Sigmoid colon (tissue), 7 donors: ENCODE measurements around the gene HSPA4. TPM values are rescaled to one million over a fixed set of nuclear protein-coding genes. Genes with fewer than 3 reads are reported as not detected.

Source experiments
- DNase-seq: peaks from one replicate; pipeline ENCODE4 v3.0.0-alpha.2; 2019
- H3K27ac ChIP-seq, 4 donors: fragments of 200-600 bp; sonication (generic); one replicate each; pipeline ENCODE4 v1.5.1; 2016 to 2019; ENCODE audit warnings: mild to moderate bottlenecking in 1 of 4
- H3K27me3 ChIP-seq, 3 donors: fragments of 200-600 bp; sonication (generic); one replicate each; pipeline ENCODE4 v1.5.1; 2019; ENCODE audit warnings: mild to moderate bottlenecking in 1 of 3
- H3K36me3 ChIP-seq, 4 donors: fragments of 200-600 bp; sonication (generic); one replicate each; pipeline ENCODE4 v1.5.1; 2016 to 2019
- H3K4me1 ChIP-seq, 4 donors: fragments of 200-600 bp; sonication (generic); one replicate each; pipeline ENCODE4 v1.5.1; 2017 to 2019
- H3K4me3 ChIP-seq, 4 donors: fragments of 200-600 bp; sonication (generic); one replicate each; pipeline ENCODE4 v1.5.1; 2017 to 2019; ENCODE audit warnings: mild to moderate bottlenecking in 2 of 4, moderate library complexity in 1 of 4
- H3K9me3 ChIP-seq, 4 donors: fragments of 200-600 bp in 3 of 4; sonication (generic) in 3 of 4; one replicate each; pipeline versions ENCODE4 v1.5.1 to v1.6.1; 2013 to 2019
- EP300 ChIP-seq, 4 donors: sonication (generic); formaldehyde crosslinking; IDR thresholded peaks; one replicate each; pipeline ENCODE4 v1.6.1; 2017; ENCODE audit warnings: antibody characterized with exemption in 4 of 4
- POLR2A ChIP-seq, 2 donors: fragments of 450-650 bp; IDR thresholded peaks; one replicate each; pipeline ENCODE4 v1.6.1; 2016; ENCODE audit warnings: antibody characterized with exemption in 2 of 2, mild to moderate bottlenecking in 2 of 2, moderate library complexity in 2 of 2
- POLR2AphosphoS5 ChIP-seq, 4 donors: sonication (generic); formaldehyde crosslinking; IDR thresholded peaks; one replicate each; pipeline ENCODE4 v1.6.1; 2017; ENCODE audit warnings: antibody characterized with exemption in 4 of 4
- WGBS, 2 donors: extraction: QIAGEN DNeasy Blood & Tissue Kit; methylation state at CpG; one replicate each; pipeline ENCODE4 v1.1.7; 2013; 5-methylcytosine and 5-hydroxymethylcytosine counted together
- intact Hi-C: fragments of 100-400 bp; cut with DNase I; formaldehyde crosslinking; loops from one replicate; pipeline ENCODE4 v1.15.1; 2023
- polyA plus RNA-seq, 3 donors: library from polyadenylated mRNA; stranded (reverse); fragments of 200-250 nt; gene quantifications; one replicate each; pipeline ENCODE4 v1.2.3, GENCODE V29; 2013
- total RNA-seq, 4 donors: library from RNA; depleted of rRNA; stranded (reverse); fragments of >200 nt; gene quantifications; one replicate each; pipeline ENCODE4 v1.1.0, GENCODE V29; 2016
- TF ChIP-seq, protein P1 (sequence below), 4 experiments: fragments of 450-650 bp in 3 of 4; fragments of 200-600 bp in 1 of 4; IDR thresholded peaks; one replicate each; pipeline ENCODE4 v1.5.1; 2016 to 2019; ENCODE audit warnings: antibody characterized with exemption in 4 of 4, mild to moderate bottlenecking in 3 of 4, moderate library complexity in 2 of 4
- donor health status: healthy with polysubstance abuse.
- donor health status: Bipolar disorder and iron deficiency.
- donor health status: healthy.

The HSPA4 gene
- total and polyA plus RNA-seq, 7 donors = 24.0 to 54.0 (median 40.3) TPM

- no peak overlapping the region for H3K27ac ChIP-seq
- no peaks in the 10 kb centered on the region for H3K27me3 ChIP-seq
- 84 to 90% methylated on average over 7 of the region's 7 CpGs for WGBS, 2 donors
- no peaks in the 10 kb centered on the region for H3K9me3 ChIP-seq
- TF ChIP-seq, protein P1, sequence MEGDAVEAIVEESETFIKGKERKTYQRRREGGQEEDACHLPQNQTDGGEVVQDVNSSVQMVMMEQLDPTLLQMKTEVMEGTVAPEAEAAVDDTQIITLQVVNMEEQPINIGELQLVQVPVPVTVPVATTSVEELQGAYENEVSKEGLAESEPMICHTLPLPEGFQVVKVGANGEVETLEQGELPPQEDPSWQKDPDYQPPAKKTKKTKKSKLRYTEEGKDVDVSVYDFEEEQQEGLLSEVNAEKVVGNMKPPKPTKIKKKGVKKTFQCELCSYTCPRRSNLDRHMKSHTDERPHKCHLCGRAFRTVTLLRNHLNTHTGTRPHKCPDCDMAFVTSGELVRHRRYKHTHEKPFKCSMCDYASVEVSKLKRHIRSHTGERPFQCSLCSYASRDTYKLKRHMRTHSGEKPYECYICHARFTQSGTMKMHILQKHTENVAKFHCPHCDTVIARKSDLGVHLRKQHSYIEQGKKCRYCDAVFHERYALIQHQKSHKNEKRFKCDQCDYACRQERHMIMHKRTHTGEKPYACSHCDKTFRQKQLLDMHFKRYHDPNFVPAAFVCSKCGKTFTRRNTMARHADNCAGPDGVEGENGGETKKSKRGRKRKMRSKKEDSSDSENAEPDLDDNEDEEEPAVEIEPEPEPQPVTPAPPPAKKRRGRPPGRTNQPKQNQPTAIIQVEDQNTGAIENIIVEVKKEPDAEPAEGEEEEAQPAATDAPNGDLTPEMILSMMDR (IDR thresholded peaks at IDR 0.05) = no peak
- TF ChIP-seq POLR2AphosphoS5 (IDR thresholded peaks at IDR 0.05) = no peak
- TF ChIP-seq EP300 (IDR thresholded peaks at IDR 0.05) = no peak
- no peak for TF ChIP-seq POLR2A (IDR thresholded peaks at IDR 0.05)
- no peaks in the 10 kb centered on the region for H3K4me1 ChIP-seq
- DNase-seq = no peak
- H3K4me3 ChIP-seq = no peak overlapping the region
- H3K36me3 ChIP-seq = no peaks in the 10 kb centered on the region
- intact Hi-C loops = no loop called here
Observed at GRCh38 chr5:133147815-133148567, 96.2 kb downstream of the HSPA4 start.

DNA sequence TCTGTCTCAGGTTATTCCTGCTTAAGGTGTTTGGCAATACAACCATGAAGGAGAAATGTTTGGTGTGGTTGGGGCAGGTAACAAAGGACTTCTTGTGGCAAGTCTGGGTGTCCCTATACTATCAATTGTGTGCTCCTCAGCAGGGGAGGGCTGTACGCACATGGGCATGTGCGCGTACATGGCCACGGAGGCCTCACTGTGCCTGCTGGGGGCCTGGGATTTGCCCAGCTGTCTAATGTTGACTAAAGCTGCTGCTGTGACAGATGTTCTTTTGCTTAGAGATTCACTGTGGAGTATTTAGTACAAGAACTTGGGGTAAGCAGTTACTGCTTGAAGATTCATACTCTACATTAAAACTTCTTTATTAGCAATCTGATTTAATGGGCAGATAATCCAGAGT lies 97.5 kb downstream of the HSPA4 start:
- no peak overlapping the region for H3K4me3 ChIP-seq
- H3K9me3 ChIP-seq = no peaks in the 10 kb centered on the region
- no peaks in the 10 kb centered on the region for H3K4me1 ChIP-seq
- no peaks in the 10 kb centered on the region for H3K27me3 ChIP-seq
- intact Hi-C loops = no loop called here
- H3K36me3 ChIP-seq = no peaks in the 10 kb centered on the region
- TF ChIP-seq, protein P1 (IDR thresholded peaks at IDR 0.05) = no peak
- TF ChIP-seq POLR2A (IDR thresholded peaks at IDR 0.05) (no peak), POLR2AphosphoS5 (IDR thresholded peaks at IDR 0.05) (no peak), EP300 (IDR thresholded peaks at IDR 0.05) (no peak)
- no peak overlapping the region for H3K27ac ChIP-seq
- WGBS, 2 donors = 85 to 87% methylated on average over 4 of the region's 4 CpGs
- no peak for DNase-seq

- Histone ChIP-seq H3K27ac (no peak overlapping the region), H3K36me3 (no peaks in the 10 kb centered on the region), H3K4me1 (no peaks in the 10 kb centered on the region), H3K27me3 (no peaks in the 10 kb centered on the region), H3K9me3 (no peaks in the 10 kb centered on the region), H3K4me3 (no peak overlapping the region)
- intact Hi-C loops = no loop called here
- no peak for DNase-seq
- WGBS, 2 donors = 95 to 97% methylated on average over 6 of the region's 6 CpGs
- TF ChIP-seq POLR2AphosphoS5 (IDR thresholded peaks at IDR 0.05) = no peak
- TF ChIP-seq, protein P1 (IDR thresholded peaks at IDR 0.05) = no peak
- no peak for TF ChIP-seq POLR2A (IDR thresholded peaks at IDR 0.05)
- no peak for TF ChIP-seq EP300 (IDR thresholded peaks at IDR 0.05)
Observed at GRCh38 chr5:133150909-133151544, 99.2 kb downstream of the HSPA4 start.

- no peak overlapping the region for H3K27ac ChIP-seq
- H3K27me3 ChIP-seq = no peaks in the 10 kb centered on the region
- WGBS, 2 donors = 81 to 92% methylated on average over 12 of the region's 12 CpGs
- H3K4me3 ChIP-seq = no peak overlapping the region
- no peaks in the 10 kb centered on the region for H3K9me3 ChIP-seq
- intact Hi-C loops = no loop called here
- H3K36me3 ChIP-seq = no peaks in the 10 kb centered on the region
- TF ChIP-seq POLR2AphosphoS5 (IDR thresholded peaks at IDR 0.05) (no peak), EP300 (IDR thresholded peaks at IDR 0.05) (no peak), POLR2A (IDR thresholded peaks at IDR 0.05) (no peak)
- TF ChIP-seq, protein P1 (IDR thresholded peaks at IDR 0.05) = no peak
- no peak for DNase-seq
- no peaks in the 10 kb centered on the region for H3K4me1 ChIP-seq
Observed at GRCh38 chr5:133154274-133155075, 102.7 kb downstream of the HSPA4 start.
